Hepatocyte (in vitro differentiated cells): Measurements from ENCODE around the gene DSE. TPM values are rescaled to one million over a fixed set of nuclear protein-coding genes. Genes with fewer than 3 reads are reported as not detected.
A peak's percentile ranks its signal among the peaks of the same experiment; 100 is the strongest.

Source experiments
- DNase-seq: peaks from one replicate; pipeline ENCODE4 v3.0.0-alpha.2; 2016; ENCODE audit warnings: low spot score
- H2AFZ ChIP-seq: fragments of 200-600 bp; sonication (generic); 2 replicates; pipeline ENCODE4 v1.6.0; 2016; ENCODE audit warnings: antibody characterized with exemption, mild to moderate bottlenecking
- H3K27ac ChIP-seq: fragments of 200-600 bp; sonication (generic); 2 replicates; pipeline ENCODE4 v1.5.1; 2016; ENCODE audit warnings: mild to moderate bottlenecking
- H3K27me3 ChIP-seq: fragments of 200-600 bp; sonication (generic); 2 replicates; pipeline ENCODE4 v1.6.1; 2016
- H3K36me3 ChIP-seq: fragments of 200-600 bp; sonication (generic); replicated peaks from 2 replicates; pipeline ENCODE4 v1.5.1; 2016; ENCODE audit warnings: low read depth; ENCODE audit not compliant: insufficient read depth
- H3K4me1 ChIP-seq: fragments of 200-600 bp; sonication (generic); 2 replicates; pipeline ENCODE4 v1.5.1; 2016; ENCODE audit warnings: mild to moderate bottlenecking, moderate library complexity; ENCODE audit not compliant: insufficient read depth
- H3K4me2 ChIP-seq: fragments of 200-600 bp; sonication (generic); 2 replicates; pipeline ENCODE4 v1.6.0; 2016
- H3K4me3 ChIP-seq: fragments of 200-600 bp; sonication (generic); 2 replicates; pipeline ENCODE4 v1.5.1; 2016; ENCODE audit warnings: mild to moderate bottlenecking
- H3K79me2 ChIP-seq: fragments of 200-600 bp; sonication (generic); 2 replicates; pipeline ENCODE4 v1.6.0; 2017; ENCODE audit warnings: mild to moderate bottlenecking
- H3K9me2 ChIP-seq: fragments of 200-600 bp; sonication (generic); replicated peaks from 2 replicates; pipeline ENCODE4 v1.6.0; 2017; ENCODE audit warnings: mild to moderate bottlenecking; ENCODE audit not compliant: insufficient read depth
- H3K9me3 ChIP-seq: fragments of 200-600 bp; sonication (generic); 2 replicates; pipeline ENCODE4 v1.5.1; 2016; ENCODE audit warnings: low read depth, mild to moderate bottlenecking
- H4K20me1 ChIP-seq: fragments of 200-600 bp; sonication (generic); 2 replicates; pipeline ENCODE4 v1.6.0; 2016; ENCODE audit warnings: mild to moderate bottlenecking; ENCODE audit not compliant: insufficient read depth, poor library complexity, severe bottlenecking
- CTCF ChIP-seq: fragments of 200-600 bp; sonication (generic); IDR thresholded peaks from 2 replicates; pipeline ENCODE4 v1.5.1; 2016; ENCODE audit warnings: antibody characterized with exemption, mild to moderate bottlenecking; ENCODE audit not compliant: poor library complexity
- EZH2 ChIP-seq: fragments of 200-600 bp; sonication (generic); IDR thresholded peaks from 2 replicates; pipeline ENCODE4 v1.6.1; 2016; ENCODE audit warnings: antibody characterized with exemption, mild to moderate bottlenecking, borderline replicate concordance
- EZH2phosphoT487 ChIP-seq: fragments of 200-600 bp; sonication (generic); IDR thresholded peaks from one replicate; pipeline ENCODE4 v1.6.1; 2018; ENCODE audit warnings: antibody characterized with exemption, mild to moderate bottlenecking, low read depth, moderate library complexity; ENCODE audit not compliant: unreplicated experiment, severe bottlenecking
- WGBS: methylation state at CpG from one replicate; pipeline ENCODE4 v1.1.6; 2016; ENCODE audit warnings: low lambda C conversion rate; ENCODE audit errors: missing lambda C conversion rate; 5-methylcytosine and 5-hydroxymethylcytosine counted together
- polyA plus RNA-seq: library from polyadenylated mRNA; unstranded; fragments of >200 nt; fragmentation: Nextera tagmentation; extraction: Ambion mirVana; gene quantifications from 2 replicates; pipeline ENCODE4 v1.2.1, GENCODE V29; 2016
- total RNA-seq: library from RNA; depleted of rRNA; stranded (reverse); fragments of >200 nt; gene quantifications from 2 replicates; pipeline ENCODE4 v1.2.3, GENCODE V29; 2014

DSE gene
- total and polyA plus RNA-seq, 2 experiments from 2014 or later = 19.9 to 45.0 TPM

GRCh38 chr6:116352515-116353471 is 18.0 kb upstream of the DSE start:
- Histone ChIP-seq H2AFZ (no peak overlapping the region), H3K9me2 (no peaks in the 10 kb centered on the region), H3K27me3 (no peaks in the 10 kb centered on the region), H3K36me3 (no peaks in the 10 kb centered on the region), H3K4me1 (peaks cover 9% of the 10 kb centered on the region), H3K4me3 (no peak overlapping the region), H3K27ac (peak overlapping the region; percentile 70), H3K9me3 (no peaks in the 10 kb centered on the region), H3K4me2 (peak overlapping the region; percentile 10), H3K79me2 (no peaks in the 10 kb centered on the region), H4K20me1 (no peaks in the 10 kb centered on the region)
- 49% methylated on average over 3 of the region's 3 CpGs for WGBS
- no peak for TF ChIP-seq CTCF
- no peak for DNase-seq

DNA sequence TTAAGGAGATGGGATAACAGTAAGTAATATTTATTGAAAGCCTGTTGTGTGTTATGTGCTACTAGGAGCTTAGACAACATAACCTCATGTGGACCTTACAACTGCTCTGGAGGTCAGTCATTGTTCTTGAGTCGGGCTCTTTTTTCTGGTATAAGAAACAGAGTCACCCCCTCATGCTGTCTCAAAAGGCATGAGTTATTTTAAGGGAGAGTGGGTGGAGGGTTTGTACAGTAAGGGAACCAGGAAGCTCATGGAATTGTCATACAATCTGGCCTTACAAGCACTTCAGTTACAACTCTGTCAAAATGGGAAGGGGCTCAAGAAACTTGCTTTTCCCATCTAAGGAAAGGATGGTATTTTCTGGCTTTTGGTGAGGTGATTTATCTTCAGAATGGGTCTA is 16.5 kb upstream of the DSE start:
- no peak overlapping the region for H3K4me3 ChIP-seq
- DNase-seq = no peak
- H2AFZ ChIP-seq = no peak overlapping the region
- H3K27me3 ChIP-seq = no peaks in the 10 kb centered on the region
- no peak overlapping the region for H3K4me2 ChIP-seq
- peaks cover 9% of the 10 kb centered on the region for H3K4me1 ChIP-seq
- TF ChIP-seq CTCF (no peak), EZH2phosphoT487 (no peak), EZH2 (no peak)
- no peaks in the 10 kb centered on the region for H3K79me2 ChIP-seq
- no peak overlapping the region for H3K27ac ChIP-seq
- H3K9me3 ChIP-seq = no peaks in the 10 kb centered on the region
- H3K9me2 ChIP-seq = no peaks in the 10 kb centered on the region
- WGBS = 85% methylated on average over 1 of the region's 1 CpG
- H4K20me1 ChIP-seq = no peaks in the 10 kb centered on the region
- no peaks in the 10 kb centered on the region for H3K36me3 ChIP-seq

- TF ChIP-seq EZH2 (no peak), EZH2phosphoT487 (no peak), CTCF (no peak)
- Histone ChIP-seq H3K27me3 (no peaks in the 10 kb centered on the region), H2AFZ (no peak overlapping the region), H3K36me3 (no peaks in the 10 kb centered on the region), H3K4me3 (no peak overlapping the region), H3K9me2 (no peaks in the 10 kb centered on the region), H3K27ac (no peak overlapping the region), H3K4me2 (no peak overlapping the region), H3K9me3 (no peaks in the 10 kb centered on the region), H3K4me1 (peaks cover 9% of the 10 kb centered on the region), H4K20me1 (no peaks in the 10 kb centered on the region), H3K79me2 (no peaks in the 10 kb centered on the region)
- WGBS = 97% methylated on average over 3 of the region's 3 CpGs
- no peak for DNase-seq
These were observed 15.0 kb upstream of the DSE start for GRCh38 chr6:116355796-116356195.
